ENCODE data around the gene ARSA.

ARSA gene

DNA sequence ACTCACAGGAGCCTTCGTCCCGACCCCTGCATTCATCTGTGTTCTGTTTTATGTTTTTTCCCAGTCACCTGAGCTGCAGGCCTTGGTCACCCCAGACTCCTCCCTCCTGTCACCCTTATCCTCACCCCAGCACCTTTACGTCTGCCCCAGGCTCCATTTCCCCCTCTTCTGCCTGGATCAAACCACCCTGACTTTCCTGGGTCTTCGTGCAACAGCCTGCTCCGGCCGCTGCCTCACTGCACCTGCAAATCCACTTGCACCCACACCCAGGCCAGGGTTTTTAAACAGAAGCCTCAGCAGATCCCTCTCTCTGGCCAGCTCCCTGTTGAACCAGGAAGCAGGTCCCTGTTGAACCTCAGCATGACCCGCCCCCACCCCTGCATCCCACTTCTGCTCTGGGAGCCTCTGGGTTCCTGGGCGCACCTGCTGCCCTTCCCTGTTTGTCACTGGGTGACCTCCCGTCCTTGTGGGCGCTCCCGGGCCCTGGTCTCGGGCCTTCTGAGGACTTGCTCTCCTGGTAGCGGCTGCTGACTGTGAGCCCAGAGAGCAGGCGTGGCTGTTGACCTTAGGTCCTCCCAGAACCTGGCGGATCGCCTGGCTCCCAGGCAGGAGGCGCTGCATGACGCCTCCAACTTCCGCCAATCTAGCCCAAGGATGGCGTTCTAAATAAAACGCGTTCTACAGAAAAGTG lies 14.5 kb downstream of the ARSA start:
- DNase-seq (ENCODE audit: low read depth): no peak
- H3K4me3 ChIP-seq (ENCODE audit: low read depth, low read length): no peak overlapping the region
- TF ChIP-seq POLR2A (IDR thresholded peaks at IDR 0.05; ENCODE audit: extremely low read depth, insufficient read length) (no peak), MYC (IDR thresholded peaks at IDR 0.05; ENCODE audit: low read depth, low read length) (no peak)
- TF ChIP-seq, protein P1, sequence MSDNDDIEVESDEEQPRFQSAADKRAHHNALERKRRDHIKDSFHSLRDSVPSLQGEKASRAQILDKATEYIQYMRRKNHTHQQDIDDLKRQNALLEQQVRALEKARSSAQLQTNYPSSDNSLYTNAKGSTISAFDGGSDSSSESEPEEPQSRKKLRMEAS (IDR thresholded peaks at IDR 0.05; ENCODE audit: low read depth, low read length): no peak
- TF ChIP-seq, protein P2, sequence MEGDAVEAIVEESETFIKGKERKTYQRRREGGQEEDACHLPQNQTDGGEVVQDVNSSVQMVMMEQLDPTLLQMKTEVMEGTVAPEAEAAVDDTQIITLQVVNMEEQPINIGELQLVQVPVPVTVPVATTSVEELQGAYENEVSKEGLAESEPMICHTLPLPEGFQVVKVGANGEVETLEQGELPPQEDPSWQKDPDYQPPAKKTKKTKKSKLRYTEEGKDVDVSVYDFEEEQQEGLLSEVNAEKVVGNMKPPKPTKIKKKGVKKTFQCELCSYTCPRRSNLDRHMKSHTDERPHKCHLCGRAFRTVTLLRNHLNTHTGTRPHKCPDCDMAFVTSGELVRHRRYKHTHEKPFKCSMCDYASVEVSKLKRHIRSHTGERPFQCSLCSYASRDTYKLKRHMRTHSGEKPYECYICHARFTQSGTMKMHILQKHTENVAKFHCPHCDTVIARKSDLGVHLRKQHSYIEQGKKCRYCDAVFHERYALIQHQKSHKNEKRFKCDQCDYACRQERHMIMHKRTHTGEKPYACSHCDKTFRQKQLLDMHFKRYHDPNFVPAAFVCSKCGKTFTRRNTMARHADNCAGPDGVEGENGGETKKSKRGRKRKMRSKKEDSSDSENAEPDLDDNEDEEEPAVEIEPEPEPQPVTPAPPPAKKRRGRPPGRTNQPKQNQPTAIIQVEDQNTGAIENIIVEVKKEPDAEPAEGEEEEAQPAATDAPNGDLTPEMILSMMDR (IDR thresholded peaks at IDR 0.05; ENCODE audit: low read depth, low read length): no peak

DNA sequence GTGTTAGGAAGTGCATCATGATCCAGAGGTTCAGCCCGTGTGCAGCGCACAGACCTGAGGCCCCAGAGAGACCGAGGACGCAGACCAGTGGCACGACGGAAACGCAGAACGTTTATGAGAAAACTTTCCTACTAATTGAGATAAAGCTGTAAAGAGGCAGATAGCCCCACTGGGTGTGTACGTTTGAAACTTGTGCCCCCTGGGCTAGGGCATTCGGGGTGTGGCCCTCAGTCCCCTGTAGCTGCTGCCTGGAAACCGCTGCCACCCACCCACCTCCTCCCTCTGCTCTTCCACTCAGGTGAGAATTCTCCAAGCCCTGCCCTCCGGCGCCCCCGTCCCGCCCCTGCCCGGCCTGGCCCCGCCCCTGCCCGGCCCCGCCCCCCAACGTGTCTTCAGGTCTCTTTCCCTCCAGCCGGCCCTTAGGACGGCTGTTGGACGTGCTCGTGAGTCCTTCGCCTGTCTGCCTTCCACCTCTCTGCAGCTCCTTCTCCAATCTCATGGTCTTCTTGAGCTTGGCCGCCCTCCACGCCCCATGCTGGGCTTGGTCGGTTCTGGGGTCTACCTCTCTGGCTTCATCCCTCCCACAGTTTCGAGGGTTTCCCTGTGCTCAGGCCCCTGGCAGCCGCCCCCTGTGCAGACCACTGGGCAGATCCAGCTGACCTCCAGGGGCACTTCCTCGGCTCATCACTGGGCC lies 15.3 kb downstream of the ARSA start:
- H3K4me3 ChIP-seq (ENCODE audit: low read depth, low read length): no peak overlapping the region
- DNase-seq (ENCODE audit: low read depth): no peak
- TF ChIP-seq, protein P1 (IDR thresholded peaks at IDR 0.05; ENCODE audit: low read depth, low read length): no peak
- TF ChIP-seq POLR2A (IDR thresholded peaks at IDR 0.05; ENCODE audit: extremely low read depth, insufficient read length) (no peak), MYC (IDR thresholded peaks at IDR 0.05; ENCODE audit: low read depth, low read length) (no peak)
- TF ChIP-seq, protein P2 (IDR thresholded peaks at IDR 0.05; ENCODE audit: low read depth, low read length): no peak

DNA sequence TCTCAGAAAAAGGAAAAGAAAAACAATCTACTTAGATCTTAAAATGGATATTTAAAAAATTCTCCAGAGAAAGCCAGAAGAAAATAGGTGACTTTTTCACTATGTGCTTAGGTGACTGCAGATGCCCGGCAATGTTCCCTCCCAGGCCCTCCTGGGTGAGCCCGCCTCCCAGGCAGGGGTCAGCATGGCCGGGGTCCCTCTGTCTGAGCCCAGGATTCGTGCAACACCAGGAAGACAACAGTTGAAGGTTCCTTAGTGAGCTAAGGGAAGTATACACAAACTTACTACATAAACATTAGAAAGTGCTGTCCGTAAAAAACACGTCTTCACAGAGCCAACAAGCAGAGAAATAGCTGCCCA lies 15.8 kb downstream of the ARSA start:
- TF ChIP-seq POLR2A (IDR thresholded peaks at IDR 0.05; ENCODE audit: extremely low read depth, insufficient read length) (no peak), MYC (IDR thresholded peaks at IDR 0.05; ENCODE audit: low read depth, low read length) (no peak)
- TF ChIP-seq, protein P1 (IDR thresholded peaks at IDR 0.05; ENCODE audit: low read depth, low read length): no peak
- TF ChIP-seq, protein P2 (IDR thresholded peaks at IDR 0.05; ENCODE audit: low read depth, low read length): no peak
- DNase-seq (ENCODE audit: low read depth): no peak
- H3K4me3 ChIP-seq (ENCODE audit: low read depth, low read length): no peak overlapping the region

DNA sequence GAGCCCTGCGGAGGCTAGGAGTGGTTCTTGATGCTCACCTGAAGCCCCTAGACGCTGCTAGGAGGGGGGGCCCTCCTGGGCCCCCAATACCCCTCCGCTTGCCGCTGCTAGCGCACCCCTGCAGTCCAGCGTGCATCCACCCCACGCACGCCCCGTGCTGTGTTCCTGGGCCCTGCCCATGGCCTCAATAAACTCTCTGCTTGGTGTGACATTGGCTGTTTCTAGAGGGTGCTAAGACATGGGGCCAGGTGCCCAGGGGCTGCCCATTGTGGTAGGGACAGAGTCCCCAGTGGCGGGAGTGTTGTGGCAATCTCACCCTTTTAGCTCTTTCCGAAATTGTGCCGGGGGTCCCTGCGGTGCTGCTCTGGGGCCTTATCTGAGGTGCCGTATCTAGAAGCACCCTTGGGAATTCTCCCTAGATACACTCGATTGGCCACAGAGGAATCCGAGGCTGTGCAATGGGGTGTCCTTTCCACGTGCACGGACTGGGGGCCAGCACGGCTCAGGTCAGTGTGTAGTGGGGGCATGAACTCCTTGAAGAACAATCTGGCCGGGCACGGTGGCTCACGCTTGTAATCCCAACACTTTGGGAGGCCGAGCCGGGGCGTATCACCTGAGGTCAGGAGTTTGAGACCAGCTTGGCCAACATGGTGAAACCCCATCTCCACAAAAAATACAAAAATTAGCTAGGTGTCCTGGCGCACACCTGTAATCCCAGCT lies 16.5 kb downstream of the ARSA start:
- H3K4me3 ChIP-seq (ENCODE audit: low read depth, low read length): no peak overlapping the region
- DNase-seq (ENCODE audit: low read depth): no peak
- TF ChIP-seq POLR2A (IDR thresholded peaks at IDR 0.05; ENCODE audit: extremely low read depth, insufficient read length): no peak
- TF ChIP-seq, protein P2 (IDR thresholded peaks at IDR 0.05; ENCODE audit: low read depth, low read length): no peak
- TF ChIP-seq MYC (IDR thresholded peaks at IDR 0.05; ENCODE audit: low read depth, low read length): no peak
- TF ChIP-seq, protein P1 (IDR thresholded peaks at IDR 0.05; ENCODE audit: low read depth, low read length): no peak

DNA sequence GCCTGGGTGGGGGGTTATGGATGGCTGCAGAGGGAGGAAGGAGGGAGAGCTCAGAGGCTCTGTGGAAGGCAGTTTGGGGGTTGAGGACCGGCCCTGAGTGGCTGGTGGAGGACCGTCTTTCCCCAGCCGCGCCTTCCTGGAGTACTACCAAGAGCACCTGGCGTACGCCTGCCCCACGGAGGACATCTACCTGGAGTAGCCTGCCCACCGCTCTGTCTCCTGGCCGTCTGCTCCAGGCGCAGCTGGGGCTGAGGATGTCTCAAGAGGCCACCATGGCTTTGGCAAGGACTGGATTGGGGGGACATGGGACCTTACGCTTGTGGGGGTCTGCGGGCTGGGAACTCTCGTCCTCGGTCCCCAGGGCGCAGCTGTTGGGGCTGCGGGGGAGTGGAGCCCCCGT lies 17.4 kb downstream of the ARSA start:
- TF ChIP-seq POLR2A (IDR thresholded peaks at IDR 0.05; ENCODE audit: extremely low read depth, insufficient read length): no peak
- TF ChIP-seq, protein P2 (IDR thresholded peaks at IDR 0.05; ENCODE audit: low read depth, low read length): no peak
- TF ChIP-seq, protein P1 (IDR thresholded peaks at IDR 0.05; ENCODE audit: low read depth, low read length): no peak
- no peak for TF ChIP-seq MYC (IDR thresholded peaks at IDR 0.05; ENCODE audit: low read depth, low read length)
- H3K4me3 ChIP-seq (ENCODE audit: low read depth, low read length): no peak overlapping the region
- no peak for DNase-seq (ENCODE audit: low read depth)
